HG03378 (cell line): ENCODE data around the gene CCDC196.
"Not testable (repeated sequence)": the region's sequence is repeated elsewhere in the genome, so short reads cannot be mapped to it uniquely, and the experiment has no call there.

Experiments
- ATAC-seq: cut with Tn5 transposase; IDR thresholded peaks from one replicate; pipeline ENCODE4 v1.9.1; 2021; ENCODE audit warnings: mild to moderate bottlenecking, moderate library complexity; ENCODE audit not compliant: unreplicated experiment

Gene CCDC196

GRCh38 chr14:66495218-66496098 lies 9.3 kb downstream of the CCDC196 start:
- peak; percentile 83 for ATAC-seq

- ATAC-seq: no peak
These were observed 10.1 kb downstream of the CCDC196 start for GRCh38 chr14:66496188-66496807.

DNA sequence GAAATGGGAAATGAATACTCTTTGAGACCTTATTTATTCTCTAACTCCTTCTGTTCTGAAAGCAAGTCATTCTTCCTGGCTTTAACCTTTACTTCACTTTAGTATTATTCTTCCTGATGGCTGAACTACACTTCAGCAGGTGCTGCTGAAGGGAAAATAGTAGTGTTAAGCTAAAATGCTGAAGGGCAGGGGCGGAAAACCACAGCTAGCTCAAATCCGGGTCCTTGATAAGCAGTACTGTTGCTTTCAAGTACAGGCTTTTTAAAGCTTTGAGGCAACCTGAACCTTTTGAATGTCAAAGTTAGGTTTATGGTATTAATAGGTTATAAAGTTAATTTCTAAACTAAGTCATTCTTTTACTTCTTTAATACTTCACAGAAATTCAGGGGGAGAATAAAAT lies 10.7 kb downstream of the CCDC196 start:
- ATAC-seq: no peak

GRCh38 chr14:66498311-66498710 lies 12.1 kb downstream of the CCDC196 start:
- no peak for ATAC-seq

GRCh38 chr14:66501592-66501991 lies 15.4 kb downstream of the CCDC196 start:
- no peak for ATAC-seq

GRCh38 chr14:66502836-66503235 lies 16.7 kb downstream of the CCDC196 start:
- not testable (repeated sequence) for ATAC-seq

- ATAC-seq: no peak
These were observed 17.4 kb downstream of the CCDC196 start for GRCh38 chr14:66503532-66503931.

DNA sequence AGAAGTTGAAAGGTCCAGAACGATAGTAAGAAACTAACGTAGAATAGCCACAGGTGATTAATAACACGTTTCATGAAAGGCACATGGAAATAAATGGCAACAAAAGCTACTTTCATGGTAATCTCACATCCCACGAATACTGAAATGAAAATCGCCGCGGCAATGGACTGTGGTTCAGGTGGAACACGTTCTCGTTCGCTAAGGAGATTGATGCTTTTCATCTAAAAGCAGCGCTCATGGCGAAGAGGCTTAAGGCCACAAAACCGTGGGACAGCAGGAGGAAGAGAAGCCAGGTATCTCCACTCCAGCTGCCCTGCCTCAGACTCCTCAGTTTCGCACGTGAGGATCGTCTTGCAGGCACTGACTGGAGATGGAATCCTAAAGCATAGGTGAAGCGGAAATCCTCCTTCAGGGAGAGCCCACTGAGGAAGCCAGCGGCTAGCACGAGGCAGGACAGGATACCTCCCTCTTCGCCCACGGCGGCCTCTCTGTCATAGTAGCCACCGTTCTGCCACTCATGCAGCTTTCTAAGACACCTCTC lies 21.1 kb downstream of the CCDC196 start:
- ATAC-seq: peak; percentile 23

DNA sequence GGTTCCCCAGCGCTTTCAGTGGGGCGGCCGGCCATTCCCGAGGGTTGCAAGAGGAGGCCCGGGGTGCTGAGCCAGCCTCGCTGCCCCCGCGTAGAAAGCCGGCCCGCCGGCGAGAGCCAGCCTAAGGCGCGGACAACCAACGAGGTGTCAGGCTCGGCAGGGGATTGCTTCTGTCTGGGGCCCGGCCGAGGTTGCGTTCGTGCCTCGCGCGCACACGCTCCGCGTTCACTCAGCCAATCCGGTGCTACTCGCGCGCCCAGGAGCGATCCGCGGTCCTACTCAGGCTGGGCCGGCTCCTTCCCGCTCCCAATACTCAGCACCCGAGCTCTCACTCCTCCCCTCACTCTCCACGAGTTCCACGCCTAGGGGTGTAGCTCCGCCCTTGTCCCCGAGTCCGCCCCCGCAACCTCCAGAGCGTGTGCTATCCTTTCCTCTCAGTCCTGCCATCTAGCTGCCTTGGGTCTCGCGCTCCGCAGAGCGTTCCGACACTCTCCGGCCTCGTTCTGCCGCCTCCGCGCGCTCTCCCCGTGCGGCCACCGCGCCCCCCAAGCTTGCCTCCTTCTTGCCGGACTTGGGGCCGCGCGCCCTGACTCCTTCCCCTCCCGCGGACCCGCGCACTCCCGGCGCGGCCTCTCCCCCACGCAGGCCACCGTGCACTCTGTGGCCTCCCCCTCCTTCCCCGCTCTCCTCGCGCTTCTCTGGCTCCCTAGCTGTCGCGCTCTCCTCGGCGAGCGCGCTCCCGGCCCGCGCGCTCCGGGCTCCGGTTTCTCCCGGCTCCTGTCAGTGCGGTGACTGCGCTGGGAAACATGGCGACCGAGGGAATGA lies 21.8 kb downstream of the CCDC196 start, which contains the start of gene GPHN:
GPHN (plus strand) TSS at position 426 of the 825 bp plus-strand sequence.
- ATAC-seq: peak; percentile 81

DNA sequence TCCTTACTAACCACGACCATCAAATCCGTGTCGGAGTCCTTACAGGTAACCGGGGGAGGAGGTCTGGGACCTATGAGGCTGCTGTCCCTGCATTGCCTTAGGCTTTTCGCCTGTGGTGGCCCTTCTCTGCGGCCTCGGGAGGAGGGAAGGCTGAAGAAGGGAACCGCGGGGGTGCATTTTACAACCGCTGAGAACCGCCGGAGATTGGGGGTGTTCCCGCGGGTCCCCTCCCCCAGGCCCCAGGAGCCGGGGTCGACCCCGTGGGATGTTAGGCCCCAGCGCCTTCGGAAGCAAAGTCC lies 22.3 kb downstream of the CCDC196 start:
- no peak for ATAC-seq

GRCh38 chr14:66508846-66509621 lies 22.9 kb downstream of the CCDC196 start:
- peak; percentile 30 for ATAC-seq

- no peak for ATAC-seq
These were observed 23.7 kb downstream of the CCDC196 start for GRCh38 chr14:66509874-66510273.

DNA sequence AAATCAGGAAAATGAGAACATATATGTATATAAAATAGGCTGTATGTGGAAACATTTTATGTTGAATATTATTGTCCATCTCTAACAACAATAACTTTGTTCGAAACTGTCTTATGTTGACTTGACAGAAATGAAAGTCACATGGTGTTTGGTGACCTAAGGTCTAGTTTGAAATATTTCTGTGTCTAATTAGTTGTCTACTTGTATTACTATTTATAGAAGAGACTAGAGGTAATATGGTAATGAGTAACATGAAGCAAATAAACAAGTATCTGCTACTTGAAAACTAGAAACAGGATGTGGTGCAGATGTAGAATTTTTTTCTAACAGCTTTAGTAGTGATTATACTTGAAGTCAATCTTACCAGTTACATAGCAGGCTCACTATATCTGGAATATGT lies 25.7 kb downstream of the CCDC196 start:
- no peak for ATAC-seq

GRCh38 chr14:66514213-66514612 lies 28.0 kb downstream of the CCDC196 start:
- ATAC-seq: no peak

GRCh38 chr14:66530526-66530925 lies 44.4 kb downstream of the CCDC196 start:
- no peak for ATAC-seq

DNA sequence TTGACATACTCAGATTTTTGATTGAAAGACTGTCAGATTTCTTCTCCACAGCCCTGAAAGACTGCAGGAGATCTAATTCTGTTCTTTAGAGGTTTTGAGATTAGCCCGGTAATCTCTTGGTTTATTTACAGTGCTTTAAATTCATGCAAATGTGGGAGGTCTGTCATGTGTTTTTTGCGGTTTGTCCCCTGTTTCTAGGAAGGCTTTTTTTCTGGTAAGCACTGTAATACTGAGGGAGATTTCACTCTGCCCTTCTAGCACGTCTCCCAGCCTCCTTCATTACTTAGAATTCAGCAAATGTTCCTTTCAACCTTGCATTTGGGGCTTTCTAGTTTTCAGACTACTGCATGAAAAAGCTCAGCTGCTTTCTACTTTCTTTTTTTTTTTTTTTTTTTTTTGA lies 52.9 kb downstream of the CCDC196 start:
- no peak for ATAC-seq

DNA sequence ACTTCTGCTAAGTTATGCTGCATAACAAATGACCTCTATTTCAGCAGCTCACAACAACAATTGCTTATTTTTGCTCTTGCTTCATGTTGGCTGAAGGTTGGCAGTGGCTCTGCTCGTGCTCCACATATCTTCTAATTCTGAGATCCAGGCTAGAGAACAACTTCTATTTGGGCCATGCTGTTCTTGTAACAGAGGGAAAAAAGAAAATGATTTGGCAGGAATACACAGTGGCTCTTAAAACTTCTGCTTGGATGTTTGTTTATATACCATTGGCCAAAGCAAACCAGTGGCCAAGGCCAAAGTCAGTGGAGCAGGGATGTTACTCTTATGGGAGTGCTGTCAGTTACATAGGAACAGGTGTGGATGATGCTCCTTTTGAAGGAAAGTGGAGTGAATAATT lies 53.9 kb downstream of the CCDC196 start:
- ATAC-seq: no peak

GRCh38 chr14:66541627-66542026 lies 55.5 kb downstream of the CCDC196 start:
- ATAC-seq: no peak

DNA sequence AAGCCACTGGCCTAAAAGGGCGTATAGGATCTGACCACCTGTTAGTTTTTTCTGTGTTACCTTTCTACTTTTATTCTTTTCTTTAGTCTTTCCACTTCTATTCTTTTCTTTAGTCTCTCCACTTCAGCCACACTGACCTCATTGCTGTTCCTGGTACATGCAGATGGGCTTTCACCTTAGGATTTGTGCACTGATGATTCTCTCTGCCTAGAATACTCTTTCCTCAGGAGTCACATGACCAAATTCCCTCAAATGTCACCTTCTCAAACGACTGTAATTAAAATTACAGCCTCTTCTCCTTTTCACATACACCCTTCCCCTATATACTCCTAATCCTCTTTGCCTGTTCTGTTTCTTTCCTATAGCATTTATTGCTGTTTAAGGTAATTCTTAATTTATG lies 57.8 kb downstream of the CCDC196 start:
- no peak for ATAC-seq

DNA sequence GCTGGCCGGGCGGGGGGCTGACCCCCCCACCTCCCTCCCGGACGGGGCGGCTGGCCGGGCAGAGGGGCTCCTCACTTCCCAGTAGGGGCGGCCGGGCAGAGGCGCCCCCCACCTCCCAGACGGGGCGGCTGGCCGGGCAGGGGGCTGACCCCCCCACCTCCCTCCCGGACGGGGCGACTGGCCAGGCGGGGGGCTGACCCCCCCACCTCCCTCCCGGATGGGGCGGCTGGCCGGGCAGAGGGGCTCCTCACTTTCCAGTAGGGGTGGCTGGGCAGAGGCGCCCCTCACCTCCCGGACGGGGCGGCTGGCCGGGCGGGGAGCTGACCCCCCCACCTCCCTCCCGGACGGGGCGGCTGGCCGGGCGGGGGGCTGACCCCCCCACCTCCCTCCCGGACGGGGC lies 59.0 kb downstream of the CCDC196 start:
- ATAC-seq: not testable (repeated sequence)

DNA sequence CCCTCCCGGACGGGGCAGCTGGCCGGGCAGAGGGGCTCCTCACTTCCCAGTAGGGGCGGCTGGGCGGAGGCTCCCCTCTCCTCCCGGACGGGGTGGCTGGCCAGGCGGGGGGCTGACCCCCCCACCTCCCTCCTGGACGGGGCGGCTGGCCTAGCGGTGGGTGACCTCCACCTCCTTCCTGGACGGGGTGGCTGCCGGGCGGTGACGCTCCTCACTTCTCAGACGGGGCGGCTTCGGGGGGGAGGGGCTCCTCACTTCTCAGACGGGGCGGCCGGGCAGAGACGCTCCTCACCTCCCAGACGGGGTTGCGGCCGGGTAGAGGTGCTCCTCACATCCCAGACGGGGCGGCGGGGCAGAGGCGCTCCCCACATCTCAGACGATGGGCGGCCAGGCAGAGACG lies 59.6 kb downstream of the CCDC196 start:
- ATAC-seq: not testable (repeated sequence)
